Pancreas (tissue), 10 donors: Measurements from ENCODE around the gene AIG1. TPM values are rescaled to one million over a fixed set of nuclear protein-coding genes. Genes with fewer than 3 reads are reported as not detected.
"Not testable (repeated sequence)": the region's sequence is repeated elsewhere in the genome, so short reads cannot be mapped to it uniquely, and the experiment has no call there.

Experiments
- ATAC-seq, 4 donors: fragments of 200-7000 bp; cut with Tn5 transposase; one replicate each; pipeline versions ENCODE4 v1.8.0 to v1.9.1; 2020; ENCODE audit warnings: mild to moderate bottlenecking in 4 of 4, moderate library complexity in 4 of 4
- DNase-seq, 6 donors: peaks; one replicate each; pipeline ENCODE4 v3.0.0-alpha.2; 2020
- FAIRE-seq: peaks from 2 replicates; lab custom pipeline; 2012; peaks lifted over from hg19 to GRCh38; lab: Jason Lieb, UNC
- H3K27ac ChIP-seq, 4 donors: fragments of 200-600 bp; sonication (generic); 1 replicate in 3 of 4; 2 replicates in 1 of 4; pipeline versions ENCODE4 v1.5.0 to v1.8.0; 2020
- H3K27me3 ChIP-seq, 4 donors: fragments of 200-600 bp; one replicate each; pipeline ENCODE4 v1.8.0; 2021
- H3K36me3 ChIP-seq, 3 donors: fragments of 200-600 bp; sonication (generic) in 1 of 3; one replicate each; pipeline versions ENCODE4 v1.5.0 to v1.8.0; 2020 to 2021
- H3K4me1 ChIP-seq, 3 donors: fragments of 200-600 bp; one replicate each; pipeline ENCODE4 v1.8.0; 2021
- H3K4me3 ChIP-seq, 4 donors: fragments of 200-600 bp; sonication (generic) in 2 of 4; one replicate each; pipeline versions ENCODE4 v1.5.0 to v1.8.0; 2020 to 2021
- H3K9me3 ChIP-seq, 4 donors: fragments of 200-600 bp; one replicate each; pipeline ENCODE4 v1.8.0; 2021
- CTCF ChIP-seq, 4 donors: fragments of 200-600 bp; sonication (generic) in 3 of 4; IDR thresholded peaks; one replicate each; pipeline versions ENCODE4 v1.5.0 to v1.8.0; 2021; ENCODE audit warnings: antibody characterized with exemption in 4 of 4
- WGBS, 2 donors: extraction: QIAGEN DNeasy Blood & Tissue Kit; methylation state at CpG; one replicate each; pipeline ENCODE4 v1.1.7; 2013; 5-methylcytosine and 5-hydroxymethylcytosine counted together
- intact Hi-C, 3 donors: fragments of 100-400 bp; cut with DNase I; formaldehyde crosslinking; loops; one replicate each; pipeline versions ENCODE4 v1.11.1 to v1.14.2; 2022
- polyA plus RNA-seq, 2 donors: library from polyadenylated mRNA; stranded (reverse); fragments of 200-250 nt; gene quantifications; one replicate each; pipeline ENCODE4 v1.2.3, GENCODE V29; 2013
- total RNA-seq, 6 donors: library from RNA; stranded (reverse); fragmentation: NEBNext Ultra II Directional in 4 of 6; extraction: Animal tissue kit (Norgen Biotek cat#: 25700) in 4 of 6; gene quantifications; one replicate each; pipeline versions ENCODE4 v1.2.1 to v1.2.4, GENCODE V29; 2021 to 2023
- donor health status: healthy with polysubstance abuse.
- donor health status: DM: no; HTN: no; CAD: no; lungs with moderate emphysema.
- donor health status: DM: no; HTN: no; CAD: no.
- donor health status: control.
- donor health status: control.
- donor health status: Bipolar disorder and iron deficiency.
- donor health status: DM: yes; HTN: yes; CAD: no.
- donor health status: DM: no; HTN: no; CAD: no.
- donor health status: DM: no; HTN: no; CAD: no.
- donor health status: DM: yes; HTN: yes; CAD: no.

Gene AIG1
- total and polyA plus RNA-seq, 8 donors = 8.7 to 28.9 (median 14.9) TPM

GRCh38 chr6:143167224-143167623 lies 106.5 kb downstream of the AIG1 start:
- Histone ChIP-seq H3K4me1 (no peaks in the 10 kb centered on the region), H3K36me3 (no peaks in the 10 kb centered on the region), H3K27me3 (no peaks in the 10 kb centered on the region), H3K27ac (no peak overlapping the region), H3K9me3 (no peaks in the 10 kb centered on the region), H3K4me3 (no peak overlapping the region)
- no peak for TF ChIP-seq CTCF (IDR thresholded peaks at IDR 0.05)
- ATAC-seq = no peak
- WGBS, 2 donors = 43 to 92% methylated on average over 2 of the region's 2 CpGs
- FAIRE-seq = no peak
- intact Hi-C loops = no loop called here
- DNase-seq = no peak

GRCh38 chr6:143168396-143168816 lies 107.7 kb downstream of the AIG1 start:
- DNase-seq, H3K4me3 ChIP-seq, intact Hi-C loops, ATAC-seq, H3K36me3 ChIP-seq, H3K9me3 ChIP-seq, H3K4me1 ChIP-seq, H3K27ac ChIP-seq, FAIRE-seq, H3K27me3 ChIP-seq: not testable (repeated sequence)
- WGBS, 2 donors = 86 to 91% methylated on average over 4 of the region's 4 CpGs

GRCh38 chr6:143169440-143169839 lies 108.8 kb downstream of the AIG1 start:
- ATAC-seq = no peak
- no peak for TF ChIP-seq CTCF (IDR thresholded peaks at IDR 0.05)

GRCh38 chr6:143174516-143174915 lies 113.8 kb downstream of the AIG1 start:
- H3K4me1 ChIP-seq = no peaks in the 10 kb centered on the region
- FAIRE-seq (no peak), DNase-seq (no peak), ATAC-seq (no peak)
- no peaks in the 10 kb centered on the region for H3K9me3 ChIP-seq
- H3K27me3 ChIP-seq = no peaks in the 10 kb centered on the region
- H3K4me3 ChIP-seq = no peak overlapping the region
- H3K27ac ChIP-seq = no peak overlapping the region
- no peak for TF ChIP-seq CTCF (IDR thresholded peaks at IDR 0.05)
- no peaks in the 10 kb centered on the region for H3K36me3 ChIP-seq
- intact Hi-C loops = no loop called here

More at GRCh38 chr6:143169440-143169839, 108.8 kb downstream of the AIG1 start:
- Histone ChIP-seq H3K4me1 (no peaks in the 10 kb centered on the region), H3K4me3 (no peak overlapping the region), H3K27ac (no peak overlapping the region), H3K36me3 (no peaks in the 10 kb centered on the region), H3K9me3 (no peaks in the 10 kb centered on the region), H3K27me3 (no peaks in the 10 kb centered on the region)
- intact Hi-C loops = no loop called here
- FAIRE-seq (no peak), DNase-seq (no peak)

GRCh38 chr6:143174951-143175350 lies 114.3 kb downstream of the AIG1 start:
- Histone ChIP-seq H3K4me1 (no peaks in the 10 kb centered on the region), H3K36me3 (no peaks in the 10 kb centered on the region), H3K4me3 (no peak overlapping the region), H3K27me3 (no peaks in the 10 kb centered on the region), H3K27ac (no peak overlapping the region), H3K9me3 (no peaks in the 10 kb centered on the region)
- intact Hi-C loops = no loop called here
- no peak for FAIRE-seq
- 97% methylated on average over 1 of the region's 1 CpG for WGBS, 2 donors
- no peak for ATAC-seq
- no peak for DNase-seq
- no peak for TF ChIP-seq CTCF (IDR thresholded peaks at IDR 0.05)
